ENCODE data around the gene WRNIP1. TPM values are rescaled to one million over a fixed set of nuclear protein-coding genes. Genes with fewer than 3 reads are reported as not detected.

The WRNIP1 gene
- total RNA-seq, 1 experiment from 2014 or later = 38.1 TPM

GRCh38 chr6:2751871-2752270, 13.3 kb upstream of the WRNIP1 start:
- Histone ChIP-seq H3K79me1 (ENCODE audit: insufficient read depth, low read depth, low read length, poor library complexity, severe bottlenecking) (no peaks in the 10 kb centered on the region), H3K4me2 (ENCODE audit: insufficient read depth, insufficient read length, low read length) (no peak overlapping the region)
- no CpG with 5 or more reads among the region's 3 CpGs for WGBS (ENCODE audit: extremely low coverage, insufficient read length, low lambda C conversion rate)

More at GRCh38 chr6:2751871-2752270, 13.3 kb upstream of the WRNIP1 start:
- Histone ChIP-seq H2BK120ac (ENCODE audit: low read depth, low read length, poor library complexity, severe bottlenecking) (no peak overlapping the region), H3K4ac (ENCODE audit: low read depth, low read length) (no peak overlapping the region), H3K9ac (ENCODE audit: extremely low read depth, insufficient read length, low read length) (no peak overlapping the region), H3T11ph (ENCODE audit: low read length) (no peak overlapping the region), H2AK5ac (ENCODE audit: insufficient read length, low read length) (no peak overlapping the region), H3K23me2 (ENCODE audit: insufficient read length, low read depth, low read length, poor library complexity, severe bottlenecking) (no peaks in the 10 kb centered on the region), H3K9me3 (ENCODE audit: control insufficient read depth, low read depth, low read length) (no peaks in the 10 kb centered on the region), H3K18ac (ENCODE audit: insufficient read length, low read depth, low read length) (no peak overlapping the region), H4K91ac (ENCODE audit: insufficient read length, low read depth, low read length) (no peak overlapping the region), H2BK15ac (ENCODE audit: low read depth, low read length) (no peak overlapping the region), H2BK12ac (ENCODE audit: insufficient read length, low read depth, low read length) (no peak overlapping the region), H3K14ac (ENCODE audit: insufficient read depth, low read length) (no peak overlapping the region), H4K20me1 (ENCODE audit: control insufficient read depth, insufficient read depth, insufficient read length) (no peaks in the 10 kb centered on the region), H3K4me1 (ENCODE audit: insufficient read depth, low read length) (no peaks in the 10 kb centered on the region), H3K23ac (ENCODE audit: insufficient read length, low read depth, low read length) (no peak overlapping the region), H2AFZ (ENCODE audit: low read length) (no peak overlapping the region), H2BK20ac (ENCODE audit: low read depth, low read length, poor library complexity, severe bottlenecking) (no peak overlapping the region), H2BK5ac (ENCODE audit: insufficient read length, low read length) (no peak overlapping the region), H3K56ac (ENCODE audit: insufficient read length, low read depth, low read length) (no peak overlapping the region), H4K8ac (replicated peaks; ENCODE audit: insufficient read length, low read depth, low read length) (no peak overlapping the region), H4K5ac (ENCODE audit: insufficient read length, low read depth, low read length) (no peak overlapping the region), H3K27ac (ENCODE audit: insufficient read length, low read depth, low read length) (no peak overlapping the region), H3K79me2 (ENCODE audit: insufficient read depth, low read length) (no peaks in the 10 kb centered on the region), H3K27me3 (ENCODE audit: insufficient read depth, low read length) (no peaks in the 10 kb centered on the region)
- H3K4me1 Mint-ChIP-seq = peaks cover 4 to 6% of the 10 kb centered on the region in 2 experiments
- H3K4me3 Mint-ChIP-seq = no peak overlapping the region
- H3K27ac Mint-ChIP-seq = no peak overlapping the region
- H3K9me3 Mint-ChIP-seq = no peaks in the 10 kb centered on the region
- peaks cover 11% of the 10 kb centered on the region for H3K27me3 Mint-ChIP-seq (ENCODE audit: low read depth)
- no peaks in the 10 kb centered on the region for H3K36me3 Mint-ChIP-seq (ENCODE audit: insufficient read depth in 1 of 3, low read depth in 3 of 3)
- no peak for TF ChIP-seq CTCF (conservative IDR thresholded peaks at IDR 0.05)
- DNase-seq = no peak
